DOHH2 (cell line): ENCODE measurements around the gene GRIPAP1.
"Not testable (repeated sequence)": the region's sequence is repeated elsewhere in the genome, so short reads cannot be mapped to it uniquely, and the experiment has no call there.

ENCODE experiments used
- H3F3A ChIP-seq: fragments of 200-600 bp; sonication (generic), shearing (Covaris generic); 2 replicates; pipeline ENCODE4 v1.6.0; 2016; ENCODE audit warnings: antibody characterized with exemption, mild to moderate bottlenecking; ENCODE audit not compliant: control insufficient read depth, insufficient read depth
- H3K27ac ChIP-seq: fragments of 200-600 bp; sonication (generic); 2 replicates; pipeline ENCODE4 v1.5.1; 2014; ENCODE audit warnings: low read depth, mild to moderate bottlenecking, low read length, moderate library complexity
- H3K27me3 ChIP-seq: fragments of 200-600 bp; sonication (generic); 2 replicates; pipeline ENCODE4 v1.6.1; 2014; ENCODE audit warnings: mild to moderate bottlenecking, low read length, mixed read lengths; ENCODE audit not compliant: control insufficient read depth
- H3K36me3 ChIP-seq: fragments of 200-600 bp; sonication (generic); 2 replicates; pipeline ENCODE4 v1.6.1; 2014; ENCODE audit warnings: mild to moderate bottlenecking, low read length, moderate library complexity, mixed read lengths; ENCODE audit not compliant: control insufficient read depth
- H3K4me1 ChIP-seq: fragments of 200-600 bp; sonication (generic); 2 replicates; pipeline ENCODE4 v1.6.1; 2014; ENCODE audit warnings: mild to moderate bottlenecking, low read length, mixed read lengths; ENCODE audit not compliant: control insufficient read depth
- H3K4me2 ChIP-seq: fragments of 200-600 bp; sonication (generic); 2 replicates; pipeline ENCODE4 v1.6.0; 2014; ENCODE audit warnings: mild to moderate bottlenecking, low read length, moderate library complexity
- H3K4me3 ChIP-seq: fragments of 200-600 bp; sonication (generic); 2 replicates; pipeline ENCODE4 v1.5.1; 2014; ENCODE audit warnings: mild to moderate bottlenecking, low read length, mixed read lengths
- H3K79me2 ChIP-seq: fragments of 200-600 bp; sonication (generic); 2 replicates; pipeline ENCODE4 v1.6.1; 2014; ENCODE audit warnings: mild to moderate bottlenecking, low read length, mixed read lengths; ENCODE audit not compliant: control insufficient read depth
- H3K9me2 ChIP-seq: fragments of 200-600 bp; sonication (generic); replicated peaks from 2 replicates; pipeline ENCODE4 v1.6.1; 2014; ENCODE audit warnings: mild to moderate bottlenecking, low read length, mixed read lengths; ENCODE audit not compliant: control insufficient read depth
- H3K9me3 ChIP-seq: fragments of 200-600 bp; sonication (generic); 2 replicates; pipeline ENCODE4 v1.6.1; 2014; ENCODE audit warnings: antibody characterized with exemption, low read length, mixed read lengths; ENCODE audit not compliant: control insufficient read depth, insufficient read depth
- H4K20me1 ChIP-seq: fragments of 200-600 bp; sonication (generic); 2 replicates; pipeline ENCODE4 v1.6.0; 2014; ENCODE audit warnings: low read depth, mild to moderate bottlenecking, antibody characterized with exemption, low read length, moderate library complexity; ENCODE audit not compliant: control insufficient read depth, insufficient read depth
- CTCF ChIP-seq: fragments of 200-600 bp; sonication (generic); IDR thresholded peaks from one replicate; pipeline ENCODE4 v1.5.1; 2014; ENCODE audit warnings: antibody characterized with exemption, mild to moderate bottlenecking, low read depth, low read length; ENCODE audit not compliant: poor library complexity, severe bottlenecking
- EZH2phosphoT487 ChIP-seq: fragments of 200-600 bp; sonication (generic); IDR thresholded peaks from 2 replicates; pipeline ENCODE4 v1.6.1; 2017; ENCODE audit warnings: borderline replicate concordance, mild to moderate bottlenecking, antibody characterized with exemption, low read length, moderate library complexity, mixed read lengths

GRIPAP1 gene

GRCh38 chrX:48989483-48989882 is 12.6 kb downstream of the GRIPAP1 start:
- H3K79me2 ChIP-seq = no peaks in the 10 kb centered on the region
- peaks cover 25% of the 10 kb centered on the region for H3K36me3 ChIP-seq
- no peaks in the 10 kb centered on the region for H3K4me1 ChIP-seq
- no peaks in the 10 kb centered on the region for H3F3A ChIP-seq
- H3K9me2 ChIP-seq = no peaks in the 10 kb centered on the region
- no peaks in the 10 kb centered on the region for H4K20me1 ChIP-seq
- no peaks in the 10 kb centered on the region for H3K27me3 ChIP-seq
- H3K4me2 ChIP-seq = no peak overlapping the region
- TF ChIP-seq EZH2phosphoT487 (no peak), CTCF (no peak)
- H3K9me3 ChIP-seq = no peaks in the 10 kb centered on the region
- no peak overlapping the region for H3K27ac ChIP-seq
- no peak overlapping the region for H3K4me3 ChIP-seq

DNA sequence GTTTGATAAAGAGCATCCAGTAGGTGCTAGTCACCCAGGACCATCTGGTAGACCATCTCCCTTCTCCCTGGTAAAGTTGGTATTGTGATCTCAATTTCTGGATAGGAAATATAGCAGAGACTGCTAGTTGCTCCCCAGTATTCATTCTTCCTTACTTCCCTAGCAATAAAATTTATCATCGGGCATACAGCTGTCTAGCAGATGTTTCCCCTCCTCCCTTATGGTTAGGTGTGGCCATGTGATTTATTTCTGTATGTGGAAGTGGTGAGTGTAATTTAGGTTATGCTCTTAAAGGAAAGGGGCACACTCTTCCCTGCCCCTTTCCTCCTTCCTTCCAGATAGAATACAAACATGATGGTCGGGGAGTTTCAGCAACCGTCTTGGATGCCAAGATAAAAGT is 18.2 kb downstream of the GRIPAP1 start:
- no peak overlapping the region for H3K4me2 ChIP-seq
- no peaks in the 10 kb centered on the region for H3F3A ChIP-seq
- no peaks in the 10 kb centered on the region for H3K9me3 ChIP-seq
- H3K79me2 ChIP-seq = no peaks in the 10 kb centered on the region
- no peaks in the 10 kb centered on the region for H3K4me1 ChIP-seq
- no peak overlapping the region for H3K27ac ChIP-seq
- no peaks in the 10 kb centered on the region for H3K27me3 ChIP-seq
- no peak overlapping the region for H3K4me3 ChIP-seq
- no peak for TF ChIP-seq EZH2phosphoT487
- no peak for TF ChIP-seq CTCF
- no peaks in the 10 kb centered on the region for H4K20me1 ChIP-seq
- H3K9me2 ChIP-seq = no peaks in the 10 kb centered on the region
- H3K36me3 ChIP-seq = peaks cover 36% of the 10 kb centered on the region

DNA sequence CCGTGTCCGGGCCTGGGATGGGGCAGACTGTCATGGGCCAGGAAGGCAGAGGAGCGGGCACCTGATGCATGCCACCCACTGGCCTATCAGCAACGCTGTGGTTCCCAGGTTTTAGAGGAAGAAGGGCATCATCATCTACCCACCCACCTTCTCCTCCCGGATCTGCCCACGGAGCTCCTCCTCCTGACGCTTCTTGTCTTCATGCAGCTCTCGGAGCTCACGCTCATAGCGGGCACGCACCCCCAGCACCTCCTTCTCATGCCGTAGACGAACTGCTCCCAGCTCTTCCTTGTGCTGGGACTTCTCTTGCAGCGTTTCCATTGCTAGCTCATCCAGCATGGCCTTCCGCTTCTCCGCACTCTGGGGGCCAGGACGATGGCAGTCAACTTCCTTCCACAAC is 19.0 kb downstream of the GRIPAP1 start:
- Histone ChIP-seq H3K4me1 (no peaks in the 10 kb centered on the region), H3K4me3 (no peak overlapping the region), H3K79me2 (no peaks in the 10 kb centered on the region), H3K27ac (no peak overlapping the region), H3K9me2 (no peaks in the 10 kb centered on the region), H3K36me3 (peaks cover 38% of the 10 kb centered on the region), H3K27me3 (no peaks in the 10 kb centered on the region), H3K9me3 (no peaks in the 10 kb centered on the region), H4K20me1 (no peaks in the 10 kb centered on the region), H3F3A (no peaks in the 10 kb centered on the region), H3K4me2 (no peak overlapping the region)
- TF ChIP-seq CTCF = no peak
- no peak for TF ChIP-seq EZH2phosphoT487

- no peaks in the 10 kb centered on the region for H3K79me2 ChIP-seq
- H3K4me1 ChIP-seq = no peaks in the 10 kb centered on the region
- H3K9me3 ChIP-seq = no peaks in the 10 kb centered on the region
- no peak overlapping the region for H3K4me3 ChIP-seq
- TF ChIP-seq EZH2phosphoT487 = no peak
- no peak for TF ChIP-seq CTCF
- H3K4me2 ChIP-seq = no peak overlapping the region
- H3K36me3 ChIP-seq = peaks cover 47% of the 10 kb centered on the region
- no peak overlapping the region for H3K27ac ChIP-seq
- no peaks in the 10 kb centered on the region for H4K20me1 ChIP-seq
- H3K9me2 ChIP-seq = no peaks in the 10 kb centered on the region
- H3K27me3 ChIP-seq = no peaks in the 10 kb centered on the region
- no peaks in the 10 kb centered on the region for H3F3A ChIP-seq
These were observed 20.9 kb downstream of the GRIPAP1 start for GRCh38 chrX:48981178-48981577.

GRCh38 chrX:48980341-48980740 is 21.7 kb downstream of the GRIPAP1 start:
- H3K27ac ChIP-seq, H3K4me1 ChIP-seq, H3K4me3 ChIP-seq, H4K20me1 ChIP-seq, H3K4me2 ChIP-seq, H3K9me3 ChIP-seq, H3K9me2 ChIP-seq, H3F3A ChIP-seq, H3K79me2 ChIP-seq, H3K27me3 ChIP-seq: not testable (repeated sequence)
- H3K36me3 ChIP-seq = peaks cover 47% of the 10 kb centered on the region
